KBM-7 (cell line): ENCODE results near the gene KSR1.
"Not testable (repeated sequence)": the region's sequence is repeated elsewhere in the genome, so short reads cannot be mapped to it uniquely, and the experiment has no call there.

Experiments used
- DNase-seq: peaks from one replicate; pipeline ENCODE4 v3.0.0-alpha.2; 2015
- in situ Hi-C: fragments of 300-500 bp; cut with MboI; formaldehyde crosslinking; loops from 2 replicates; pipeline ENCODE4 v1.14.3; 2020; ENCODE audit warnings: low sequenced_read_pairs, low pct_unique_long_range_greater_than_20kb, mixed read lengths

Gene KSR1

DNA sequence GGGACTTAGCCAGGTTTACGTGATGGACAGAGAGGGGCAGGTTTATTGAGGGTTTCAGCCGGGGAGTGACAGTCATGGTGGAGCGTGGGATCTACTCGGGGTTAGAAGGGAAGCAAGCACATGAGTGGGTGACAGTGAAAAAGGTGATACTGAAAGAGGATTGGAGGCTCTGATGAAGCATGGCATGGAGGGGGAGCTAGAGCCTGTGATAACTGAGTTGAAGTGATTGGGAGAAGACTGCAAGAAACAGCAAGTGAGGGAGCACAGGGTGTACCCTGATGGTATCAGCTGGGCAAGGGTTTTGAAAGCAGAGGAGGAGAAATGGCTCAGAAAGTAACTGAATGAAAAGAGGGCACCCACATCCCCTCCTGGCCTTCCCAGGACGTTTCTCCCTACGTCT lies 6.7 kb upstream of the KSR1 start:
- DNase-seq: no peak
- in situ Hi-C loops: no loop called here

DNA sequence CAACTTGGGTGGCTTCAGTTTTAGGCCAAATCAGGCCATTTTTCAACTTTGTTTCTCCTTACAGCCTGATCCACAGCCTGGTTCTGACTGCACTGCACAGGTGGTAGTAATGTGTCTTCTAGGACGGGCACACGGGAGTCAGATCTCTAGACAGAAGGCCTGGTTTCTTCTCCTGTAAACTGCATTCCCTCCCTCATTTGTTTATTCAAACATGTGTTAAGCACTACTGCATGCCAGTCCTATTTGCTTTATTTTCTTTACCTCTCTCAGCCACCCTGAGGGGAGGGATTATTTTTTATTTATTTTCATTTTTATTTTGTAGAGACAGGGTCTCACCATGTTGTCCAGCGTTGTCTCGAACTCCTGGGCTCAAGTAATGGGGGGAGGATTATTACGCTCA lies 6.3 kb upstream of the KSR1 start:
- no peak for DNase-seq
- in situ Hi-C loops: loop anchor here (10.0 kb wide), 1 partner anchor 55 kb away; no protein-coding TSS in a partner anchor

DNA sequence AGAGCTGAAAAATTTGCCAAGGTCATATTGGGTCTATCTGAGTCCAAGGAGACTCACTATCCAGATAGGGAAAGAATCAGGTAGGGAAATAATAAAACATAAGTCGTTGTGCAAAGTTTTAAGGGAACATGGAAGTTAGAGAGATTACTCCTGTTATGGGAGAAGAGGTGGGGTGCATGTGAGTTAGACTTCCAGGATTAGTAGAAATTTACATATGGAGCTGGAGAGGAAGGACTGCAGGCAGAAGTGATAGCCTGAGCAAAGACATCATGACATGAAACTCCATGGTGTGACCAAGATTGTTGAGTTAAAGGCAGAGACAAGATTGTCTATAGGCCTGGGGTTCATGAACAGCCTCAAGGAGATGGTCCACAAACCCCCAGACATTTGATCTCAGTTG lies 5.8 kb upstream of the KSR1 start:
- in situ Hi-C loops: loop anchor here (10.0 kb wide), 1 partner anchor 56 kb away; no protein-coding TSS in a partner anchor
- no peak for DNase-seq

DNA sequence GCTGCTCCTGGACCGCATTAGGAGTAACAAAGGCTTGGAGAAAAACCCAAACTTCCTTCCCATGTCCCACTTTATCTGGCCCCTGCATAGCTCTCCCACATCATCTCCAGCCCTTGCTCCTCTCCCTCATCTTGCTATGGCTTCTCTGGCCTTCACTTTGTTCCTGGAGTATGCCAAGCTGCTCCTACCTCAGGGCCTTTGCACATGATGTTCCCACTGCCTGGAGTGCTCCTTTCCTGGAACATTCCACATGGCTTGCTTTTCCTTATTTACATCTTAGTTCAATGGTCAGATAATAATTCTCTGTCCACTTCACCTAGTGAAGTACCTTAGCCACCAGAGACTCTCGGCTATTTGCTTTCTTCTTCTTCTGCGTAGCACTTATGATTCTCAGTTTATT lies 4.3 kb upstream of the KSR1 start:
- in situ Hi-C loops: loop anchor here (10.0 kb wide), 1 partner anchor 57 kb away; no protein-coding TSS in a partner anchor
- no peak for DNase-seq

DNA sequence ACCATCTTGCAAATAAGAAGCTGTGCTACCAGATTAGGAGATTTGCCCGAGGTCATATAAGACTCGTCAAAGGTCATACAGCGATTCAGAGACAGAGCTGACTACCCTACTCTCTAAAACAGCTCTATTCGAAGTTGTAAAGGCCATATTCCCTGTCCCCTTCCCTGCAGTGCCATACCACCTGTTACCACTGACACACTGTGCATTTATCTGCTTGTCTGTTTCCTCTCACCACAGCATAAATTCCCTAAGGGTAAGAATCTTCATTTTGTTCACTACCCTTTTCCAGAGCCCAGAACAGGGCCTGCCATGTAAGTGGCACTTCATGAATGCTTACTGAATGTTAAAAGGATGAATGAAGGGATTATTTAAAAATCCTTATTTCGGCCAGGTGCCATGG lies 3.4 kb upstream of the KSR1 start:
- no peak for DNase-seq
- in situ Hi-C loops: loop anchor here (10.0 kb wide), 1 partner anchor 58 kb away; no protein-coding TSS in a partner anchor

DNA sequence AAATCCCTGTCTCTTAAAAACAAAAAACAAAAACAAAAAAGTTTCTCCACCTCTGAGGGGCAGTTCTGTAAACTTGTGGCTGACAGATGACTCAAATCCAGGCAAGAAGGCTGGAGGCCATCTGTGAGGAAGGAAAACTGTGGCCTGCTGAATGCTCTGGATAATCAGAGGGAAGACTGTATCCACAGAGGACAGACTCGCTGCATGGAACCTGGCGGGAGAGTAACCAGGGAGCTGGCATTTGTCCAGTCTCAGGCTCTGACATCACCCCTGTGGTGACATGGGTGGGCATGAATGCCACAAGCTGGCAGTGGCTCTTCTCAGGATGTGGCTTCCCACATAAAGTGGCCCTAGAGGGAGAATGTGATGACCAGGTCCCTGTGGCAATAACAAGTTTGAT lies 2.8 kb upstream of the KSR1 start:
- DNase-seq: no peak
- in situ Hi-C loops: loop anchor here (10.0 kb wide), 1 partner anchor 59 kb away; no protein-coding TSS in a partner anchor

DNA sequence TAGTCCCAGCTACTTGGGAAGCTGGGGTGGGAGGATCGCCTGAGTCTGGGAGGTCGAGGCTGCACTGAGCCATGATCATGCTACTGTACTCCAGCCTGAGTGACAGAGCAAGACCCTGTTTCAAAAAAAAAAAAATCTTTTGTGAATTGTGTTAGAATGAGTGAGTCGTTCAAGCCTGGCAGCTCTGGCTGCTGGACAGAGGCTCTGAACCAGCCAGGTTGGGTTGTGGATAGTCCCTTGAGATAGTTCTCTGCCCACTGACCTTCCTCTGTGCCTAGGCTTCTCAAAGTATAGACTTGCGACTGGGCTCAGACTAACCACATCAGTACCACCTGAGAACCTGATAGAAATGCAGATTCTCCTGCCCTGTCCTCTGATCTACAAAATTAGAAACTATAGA lies 2.2 kb upstream of the KSR1 start:
- DNase-seq: no peak
- in situ Hi-C loops: loop anchor here (10.0 kb wide), 1 partner anchor 59 kb away; no protein-coding TSS in a partner anchor

DNA sequence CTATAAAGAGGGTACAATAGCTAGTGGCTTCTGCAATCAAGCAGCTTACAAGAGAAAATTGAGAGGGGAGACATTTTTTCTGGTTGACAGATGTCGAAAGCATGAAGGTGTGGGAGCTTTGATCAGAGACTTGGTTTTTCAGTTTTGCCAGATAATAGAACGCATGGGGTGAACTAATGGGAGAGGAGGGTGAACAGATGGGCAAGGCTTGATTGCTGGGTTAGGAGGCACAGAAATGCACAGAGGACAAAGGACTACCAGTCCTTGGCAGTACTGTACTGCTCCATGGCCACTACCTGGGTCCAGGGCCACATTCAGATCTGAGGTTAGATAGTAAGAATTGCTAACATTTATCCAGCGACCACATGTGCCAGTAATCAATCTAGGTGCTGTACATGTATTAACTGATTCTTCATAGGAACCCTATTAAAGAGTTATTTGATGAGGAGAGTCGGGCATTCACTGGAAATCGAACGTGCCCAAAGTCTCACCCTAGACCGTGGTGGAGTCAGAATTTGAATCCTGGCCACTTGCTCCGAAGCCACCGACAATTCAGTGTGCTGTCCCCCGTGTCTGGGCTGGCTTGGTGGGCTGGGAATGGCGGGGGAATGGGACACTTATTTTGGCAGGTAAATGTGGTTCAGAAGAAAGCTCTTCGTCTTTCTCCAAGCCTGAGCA lies 873 bp upstream of the KSR1 start:
- no peak for DNase-seq
- in situ Hi-C loops: loop anchor here (10.0 kb wide), 1 partner anchor 61 kb away; no protein-coding TSS in a partner anchor

DNA sequence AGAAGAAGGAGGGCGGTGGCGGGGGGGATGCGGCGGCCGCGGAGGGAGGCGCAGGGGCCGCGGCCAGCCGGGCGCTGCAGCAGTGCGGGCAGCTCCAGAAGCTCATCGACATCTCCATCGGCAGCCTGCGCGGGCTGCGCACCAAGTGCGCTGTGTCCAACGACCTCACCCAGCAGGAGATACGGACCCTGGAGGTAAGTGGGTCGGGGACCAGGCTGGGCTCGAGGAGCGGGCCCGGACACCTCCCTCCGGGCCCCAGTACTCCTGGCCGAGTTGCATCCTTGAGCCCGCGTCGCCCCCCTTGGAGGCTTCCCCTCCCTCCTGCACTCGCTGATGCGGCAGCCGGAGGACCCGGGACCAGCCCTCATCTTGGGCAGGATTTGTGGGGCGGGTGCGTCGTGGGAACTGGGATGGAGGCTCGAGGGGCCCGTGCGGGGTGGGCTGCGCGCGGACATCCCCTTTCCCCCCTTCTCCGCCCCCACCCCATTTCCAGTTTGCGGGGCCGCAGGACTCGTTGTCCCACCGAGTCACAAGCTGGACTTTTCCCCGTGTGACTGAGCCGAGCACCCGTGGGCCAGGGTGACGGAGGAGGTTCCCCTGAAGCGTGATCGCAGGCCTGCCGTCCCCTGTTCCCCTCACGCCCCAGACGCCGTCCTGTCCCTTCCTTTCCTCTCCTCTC lies 572 bp downstream of the KSR1 start:
- in situ Hi-C loops: loop anchor here (10.0 kb wide), 1 partner anchor 62 kb away; no protein-coding TSS in a partner anchor
- DNase-seq: no peak

DNA sequence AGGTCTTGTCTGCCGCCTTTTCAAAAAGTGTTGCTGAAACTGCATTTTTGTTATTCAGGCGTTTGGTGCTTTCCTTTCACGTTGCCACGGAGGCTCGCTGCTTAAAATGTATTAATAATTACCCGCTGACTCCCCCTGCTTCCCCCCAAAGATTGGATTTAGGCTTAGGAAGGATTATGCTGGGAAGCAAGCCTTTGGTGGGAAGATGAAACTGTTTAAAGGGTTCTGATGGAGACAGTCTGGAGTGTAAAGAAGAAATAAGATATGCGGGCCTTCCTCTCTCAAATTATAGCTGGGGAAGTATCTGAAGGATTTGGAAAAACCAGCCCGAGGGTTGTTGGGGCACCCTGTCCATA lies 1.1 kb downstream of the KSR1 start:
- no peak for DNase-seq
- in situ Hi-C loops: loop anchor here (10.0 kb wide), 1 partner anchor 63 kb away; no protein-coding TSS in a partner anchor

DNA sequence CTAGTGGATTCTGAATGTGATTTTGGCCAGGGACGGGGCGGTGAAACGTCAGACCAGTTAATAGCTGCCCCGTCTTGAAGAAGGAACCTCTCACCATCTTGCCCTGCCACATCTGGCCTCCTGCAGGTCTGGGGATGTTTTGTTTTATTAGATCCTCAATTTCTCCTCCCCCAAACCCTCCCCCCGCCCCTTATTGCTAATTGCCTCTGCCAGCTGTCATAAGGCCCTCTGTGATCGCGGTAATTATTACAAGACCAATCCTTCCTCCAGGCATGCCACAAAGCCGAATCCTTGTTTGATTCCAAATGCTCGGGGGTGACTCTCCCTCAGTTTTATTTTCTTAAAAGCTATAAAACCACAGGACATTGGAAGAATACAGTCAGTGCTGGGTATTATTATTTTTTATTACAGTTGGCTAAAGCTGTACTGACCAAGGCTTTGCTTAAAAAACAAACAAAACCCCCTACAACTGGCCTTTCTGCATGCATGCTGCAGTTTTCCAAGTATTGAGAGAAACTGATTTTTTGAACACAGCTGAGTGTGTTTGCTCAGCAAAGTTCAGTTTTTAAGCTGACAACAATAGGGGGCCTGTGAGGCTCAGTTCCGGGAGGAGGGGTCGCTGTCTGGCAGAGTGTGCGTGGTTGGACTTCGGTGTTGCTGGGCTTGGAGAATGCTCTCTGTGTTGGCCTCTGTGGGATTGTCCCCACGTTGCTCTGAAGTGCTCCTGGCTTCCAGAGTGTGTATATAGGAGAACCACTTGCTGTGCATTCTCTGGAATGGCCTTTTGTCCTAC lies 1.7 kb downstream of the KSR1 start:
- DNase-seq: peak; percentile 81
- in situ Hi-C loops: loop anchor here (10.0 kb wide), 1 partner anchor 63 kb away; no protein-coding TSS in a partner anchor

DNA sequence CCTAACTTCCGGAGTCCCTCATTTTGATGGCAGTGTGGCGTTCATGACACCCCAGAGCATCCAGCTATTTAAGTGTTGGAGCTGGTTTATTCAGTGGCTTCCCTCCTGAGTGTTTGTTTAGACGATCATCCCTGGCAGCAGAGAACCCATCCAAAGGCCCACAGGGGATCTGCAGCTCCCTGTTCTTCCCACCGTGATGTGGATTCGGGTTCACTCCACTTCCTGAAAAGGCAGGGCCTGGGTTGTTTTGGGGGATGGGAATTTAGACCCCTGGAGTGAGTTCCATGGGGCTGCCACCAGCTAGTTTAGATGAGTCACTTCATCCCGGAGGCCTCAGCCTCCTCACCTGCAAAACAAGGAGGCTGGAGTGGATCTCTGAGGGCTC lies 2.3 kb downstream of the KSR1 start:
- in situ Hi-C loops: loop anchor here (10.0 kb wide), 1 partner anchor 64 kb away; no protein-coding TSS in a partner anchor
- DNase-seq: no peak

DNA sequence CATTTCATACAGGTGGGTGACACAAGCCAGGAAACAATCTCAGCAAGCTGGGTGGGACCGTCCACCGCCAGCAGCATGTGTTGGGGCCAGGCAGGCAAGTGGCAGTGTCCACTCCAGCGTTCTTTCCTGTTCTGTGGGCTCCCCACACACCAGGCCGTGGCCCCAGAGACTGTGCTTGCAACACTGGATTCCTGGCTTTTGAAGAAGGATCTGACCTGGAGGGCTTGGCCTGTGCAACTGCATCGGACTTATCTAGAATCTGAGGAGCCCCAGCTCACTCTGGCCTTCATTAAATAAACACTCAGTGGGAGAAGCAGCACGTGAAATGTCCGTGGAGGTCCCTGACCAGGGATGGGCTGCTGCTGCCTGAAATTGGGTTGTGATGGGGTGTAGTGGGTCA lies 3.2 kb downstream of the KSR1 start:
- in situ Hi-C loops: loop anchor here (10.0 kb wide), 1 partner anchor 65 kb away; no protein-coding TSS in a partner anchor
- no peak for DNase-seq

DNA sequence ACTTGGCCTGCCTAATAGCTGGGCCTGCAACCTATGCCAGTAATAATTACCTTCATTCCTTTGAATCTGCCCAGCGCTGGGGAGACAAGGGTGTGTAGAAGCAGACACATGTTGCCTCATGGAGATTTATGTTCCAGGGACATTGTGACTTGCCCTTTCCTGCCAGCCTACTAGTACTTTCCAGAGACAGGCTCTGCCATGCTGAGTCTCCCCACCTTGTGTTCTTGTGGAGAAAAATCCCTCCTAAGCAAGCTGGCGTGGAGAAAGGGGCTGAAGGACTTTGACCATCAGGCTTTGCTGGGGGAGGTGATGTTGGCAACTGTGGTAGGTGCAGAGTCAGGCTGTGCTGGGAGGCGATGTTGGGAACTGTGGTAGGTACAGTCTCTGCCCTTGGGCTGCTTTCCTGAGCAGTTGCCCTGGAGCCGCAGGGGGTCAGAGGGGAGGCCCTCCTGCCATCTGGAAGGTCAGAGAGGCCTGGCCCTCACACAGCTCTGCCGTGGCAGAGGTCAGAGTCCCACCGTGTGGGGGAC lies 4.0 kb downstream of the KSR1 start:
- no peak for DNase-seq
- in situ Hi-C loops: no loop called here

DNA sequence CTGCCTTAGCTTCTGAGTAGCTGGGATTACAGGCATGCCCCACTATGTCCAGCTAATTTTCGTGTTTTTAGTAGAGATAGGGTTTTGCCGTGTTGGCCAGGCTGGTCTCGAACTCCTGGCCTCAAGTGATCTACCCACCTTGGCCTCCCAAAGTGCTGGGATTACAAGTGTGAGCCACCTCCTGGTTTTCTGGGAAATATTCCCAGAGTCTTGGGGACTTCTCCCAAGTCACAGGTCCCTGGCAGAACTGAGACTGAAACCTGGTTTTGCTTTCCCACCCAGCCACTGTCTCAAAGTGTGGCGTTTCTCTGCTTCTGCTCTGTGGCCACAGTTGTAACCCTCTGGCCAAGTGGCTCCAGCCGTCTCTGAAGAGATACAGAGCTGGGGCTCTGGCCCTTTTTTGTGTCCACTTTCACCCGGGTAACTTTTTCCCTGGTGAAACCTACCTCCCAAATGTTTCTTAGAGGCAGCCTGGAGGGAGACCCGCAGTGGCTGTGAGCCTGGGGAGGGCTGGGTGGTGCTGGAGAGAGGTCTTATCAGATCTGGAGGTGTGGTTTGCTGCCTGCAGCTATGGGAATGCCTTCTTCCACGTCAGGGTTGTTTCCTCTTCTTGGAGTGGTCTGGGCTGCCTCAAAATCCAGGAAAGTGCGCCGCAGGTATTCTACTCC lies 5.1 kb downstream of the KSR1 start:
- DNase-seq: no peak

DNA sequence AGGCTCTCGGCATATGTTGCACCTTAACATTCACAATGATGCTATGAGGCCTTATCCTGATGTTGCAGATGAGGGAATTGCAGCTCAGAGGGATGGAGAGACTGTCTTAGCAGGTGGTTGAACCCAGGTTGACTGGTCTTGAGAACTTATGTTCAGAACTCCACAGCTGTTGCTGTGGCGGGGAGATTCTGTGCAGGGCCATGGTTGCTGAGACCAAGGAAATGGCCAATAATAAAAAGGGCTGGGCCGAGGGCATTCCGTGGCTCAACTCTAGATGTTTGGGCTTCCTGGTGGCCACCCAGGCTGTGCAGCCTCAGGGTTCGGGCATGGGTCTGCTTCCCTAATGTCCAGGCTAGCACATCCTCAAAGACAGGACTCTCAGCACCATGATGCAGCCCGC lies 5.9 kb downstream of the KSR1 start:
- no peak for DNase-seq
- in situ Hi-C loops: no loop called here

More for the DNA sequence above, 5.1 kb downstream of the KSR1 start:
- in situ Hi-C loops: no loop called here

DNA sequence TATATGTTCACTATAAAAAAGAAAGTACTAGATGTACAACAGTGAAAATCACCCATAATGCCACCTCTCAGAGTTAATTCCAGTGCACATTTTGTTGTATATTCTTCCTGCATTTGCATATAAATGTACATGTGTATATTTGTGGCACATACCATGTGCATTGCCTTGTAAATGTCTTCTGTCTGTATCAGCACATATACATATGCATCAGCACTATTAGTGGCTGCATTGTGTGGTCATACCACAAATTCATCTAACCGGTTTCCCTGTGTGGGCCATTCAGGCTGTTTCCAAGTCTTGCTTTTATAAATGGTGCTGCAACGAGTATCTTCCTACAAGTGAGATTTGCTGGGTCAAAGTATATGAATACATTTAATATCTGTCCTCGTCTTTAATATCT lies 6.5 kb downstream of the KSR1 start:
- no peak for DNase-seq
- in situ Hi-C loops: no loop called here

DNA sequence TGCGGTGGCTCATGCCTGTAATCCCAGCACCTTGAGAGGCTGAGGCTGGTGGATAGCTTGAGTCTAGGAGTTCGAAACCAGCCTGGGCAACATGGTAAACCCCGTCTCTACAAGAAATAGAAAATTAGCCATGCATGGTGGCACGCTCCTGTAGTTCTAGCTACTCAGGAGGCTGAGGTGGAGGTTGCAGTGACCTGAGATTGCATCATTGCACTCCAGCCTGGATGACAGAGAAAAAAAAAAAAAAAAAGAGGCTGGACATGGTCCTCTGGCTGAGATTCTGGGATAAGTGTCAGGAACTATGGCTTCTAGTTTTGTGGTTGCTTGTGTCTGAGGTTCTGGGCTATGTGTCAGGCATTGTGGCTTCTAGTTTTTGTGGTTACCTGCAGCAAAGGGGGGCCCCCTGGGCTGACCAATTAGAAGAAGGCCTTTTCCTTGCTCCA lies 7.0 kb downstream of the KSR1 start:
- no peak for DNase-seq
- in situ Hi-C loops: no loop called here

DNA sequence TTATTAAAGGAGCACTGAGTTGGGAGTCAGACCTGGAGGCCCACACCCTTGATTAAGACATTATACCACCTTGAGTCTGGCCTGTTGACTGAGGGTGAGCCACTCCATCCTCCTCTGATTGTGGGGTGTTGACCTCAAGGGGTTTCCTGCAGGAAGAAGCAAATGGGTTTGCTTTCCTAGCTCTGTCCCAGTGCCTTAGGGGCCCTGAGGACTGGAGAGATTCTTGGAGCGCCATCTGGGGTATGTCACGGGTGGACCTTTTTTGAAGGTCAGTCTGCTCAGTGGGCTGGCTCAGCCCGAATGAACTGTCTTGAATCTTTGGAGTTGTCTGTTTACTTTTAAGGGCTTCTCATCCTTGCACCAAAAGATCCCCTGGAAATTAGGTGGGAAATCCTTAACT lies 7.8 kb downstream of the KSR1 start:
- in situ Hi-C loops: not testable (repeated sequence)

More for the DNA sequence above, 7.8 kb downstream of the KSR1 start:
- not testable (repeated sequence) for DNase-seq
